Neural progenitor cell (in vitro differentiated cells): ENCODE measurements around the gene SRP14.

Experiments used
- CTCF ChIP-seq: fragments of 200-600 bp; sonication (generic); IDR thresholded peaks from 2 replicates; pipeline ENCODE4 v1.5.1; 2017; ENCODE audit warnings: antibody characterized with exemption, mild to moderate bottlenecking
- EZH2 ChIP-seq: fragments of 200-600 bp; sonication (generic); IDR thresholded peaks from 2 replicates; pipeline ENCODE4 v1.6.1; 2017; ENCODE audit warnings: antibody characterized with exemption, mild to moderate bottlenecking, moderate library complexity
- EZH2phosphoT487 ChIP-seq: fragments of 200-600 bp; sonication (generic); IDR thresholded peaks from 2 replicates; pipeline ENCODE4 v1.6.1; 2017; ENCODE audit warnings: antibody characterized with exemption

DNA sequence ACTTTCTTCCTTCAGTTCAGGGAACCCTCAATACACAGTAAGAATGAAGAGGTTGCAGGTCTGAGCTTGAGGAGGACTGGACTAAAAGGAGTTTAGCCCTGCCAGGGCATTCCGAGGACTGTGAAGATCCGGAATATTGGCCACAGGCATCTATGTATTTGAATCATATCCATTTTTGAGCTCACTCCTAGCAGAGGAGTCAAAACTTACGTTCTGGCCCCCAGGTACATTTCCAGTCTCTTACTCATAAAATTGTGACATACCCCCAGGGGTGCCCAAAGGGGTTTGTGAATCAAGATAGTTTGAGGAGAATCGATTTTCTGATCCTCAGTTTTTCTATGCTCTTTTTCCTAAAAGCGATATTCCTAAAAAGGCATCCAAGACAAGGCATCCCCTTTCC is 27.6 kb upstream of the SRP14 start:
- TF ChIP-seq CTCF (no peak), EZH2 (no peak), EZH2phosphoT487 (no peak)
